Osteocyte (in vitro differentiated cells): ENCODE measurements around the gene MRAS. TPM values are rescaled to one million over a fixed set of nuclear protein-coding genes. Genes with fewer than 3 reads are reported as not detected.
"Not testable (repeated sequence)": the region's sequence is repeated elsewhere in the genome, so short reads cannot be mapped to it uniquely, and the experiment has no call there.

ENCODE experiments used
- DNase-seq: peaks from one replicate; pipeline ENCODE4 v3.0.0; 2021; ENCODE audit warnings: mixed read lengths; ENCODE audit not compliant: unreplicated experiment; ENCODE audit errors: extremely low spot score
- H3K27ac Mint-ChIP-seq: one replicate; pipeline ENCODE4 v1.8.0; 2021; ENCODE audit warnings: mild to moderate bottlenecking, mixed read lengths; ENCODE audit not compliant: unreplicated experiment
- H3K27me3 Mint-ChIP-seq: one replicate; pipeline ENCODE4 v1.8.0; 2021; ENCODE audit warnings: mixed read lengths; ENCODE audit not compliant: unreplicated experiment
- H3K36me3 Mint-ChIP-seq: one replicate; pipeline ENCODE4 v1.8.0; 2021; ENCODE audit warnings: mixed read lengths; ENCODE audit not compliant: unreplicated experiment
- H3K4me1 Mint-ChIP-seq: one replicate; pipeline ENCODE4 v1.8.0; 2021; ENCODE audit warnings: mixed read lengths; ENCODE audit not compliant: unreplicated experiment
- H3K4me3 Mint-ChIP-seq: one replicate; pipeline ENCODE4 v1.8.0; 2021; ENCODE audit warnings: mild to moderate bottlenecking, moderate library complexity, mixed read lengths; ENCODE audit not compliant: unreplicated experiment
- H3K9me3 Mint-ChIP-seq: one replicate; pipeline ENCODE4 v1.8.0; 2021; ENCODE audit warnings: mixed read lengths; ENCODE audit not compliant: unreplicated experiment
- CTCF ChIP-seq: fragments of 200-600 bp; sonication (generic); IDR thresholded peaks from 2 replicates; pipeline ENCODE4 v1.5.0; 2021; ENCODE audit warnings: antibody characterized with exemption, mild to moderate bottlenecking, moderate library complexity
- total RNA-seq: library from RNA; stranded (reverse); gene quantifications from 2 replicates; pipeline ENCODE4 v1.2.1, GENCODE V29; 2021

MRAS gene
- total RNA-seq, 1 donor from 2014 or later = 25.5 TPM

- no peak overlapping the region for H3K4me3 Mint-ChIP-seq
- H3K36me3 Mint-ChIP-seq = no peaks in the 10 kb centered on the region
- DNase-seq = no peak
- H3K27ac Mint-ChIP-seq = no peak overlapping the region
- H3K9me3 Mint-ChIP-seq = no peaks in the 10 kb centered on the region
- peaks cover 6% of the 10 kb centered on the region for H3K27me3 Mint-ChIP-seq
- TF ChIP-seq CTCF = no peak
- H3K4me1 Mint-ChIP-seq = no peaks in the 10 kb centered on the region
Measured at GRCh38 chr3:138451595-138452162, 103.3 kb downstream of the MRAS start.

- DNase-seq = no peak
- Mint-ChIP-seq H3K36me3 (no peaks in the 10 kb centered on the region), H3K4me3 (no peak overlapping the region), H3K27ac (no peak overlapping the region), H3K27me3 (peaks cover 6% of the 10 kb centered on the region), H3K4me1 (no peaks in the 10 kb centered on the region), H3K9me3 (no peaks in the 10 kb centered on the region)
- TF ChIP-seq CTCF = no peak
Measured at GRCh38 chr3:138452436-138452835, 104.1 kb downstream of the MRAS start.

- H3K36me3 Mint-ChIP-seq, DNase-seq, H3K9me3 Mint-ChIP-seq, H3K27me3 Mint-ChIP-seq, H3K27ac Mint-ChIP-seq, H3K4me1 Mint-ChIP-seq, H3K4me3 Mint-ChIP-seq: not testable (repeated sequence)
Measured at GRCh38 chr3:138453940-138454339, 105.6 kb downstream of the MRAS start.

Other genes starting within 250 kb of the MRAS start
- gene DZIP1L, start 233.0 kb upstream of the MRAS start, total RNA-seq = 21.9 and 23.4 TPM in 2 replicates
- not detected in 2 replicates for gene A4GNT, start 216.2 kb upstream of the MRAS start, total RNA-seq
- 17.1 and 18.3 TPM in 2 replicates for gene DBR1, start 173.7 kb upstream of the MRAS start, total RNA-seq
- gene ARMC8, start 161.3 kb upstream of the MRAS start, total RNA-seq = 38.3 and 46.5 TPM in 2 replicates
- gene NME9, start 18.7 kb upstream of the MRAS start, total RNA-seq = not detected in 2 replicates
- 0.21 and 0.34 TPM in 2 replicates for gene ESYT3, start 86.0 kb downstream of the MRAS start, total RNA-seq
- 16.0 and 16.1 TPM in 2 replicates for gene CEP70, start 245.7 kb downstream of the MRAS start, total RNA-seq